Stomach (tissue), 4 donors: ENCODE results near the gene PCDH17.

ENCODE experiments used
- EP300 ChIP-seq: sonication (generic); formaldehyde crosslinking; IDR thresholded peaks from one replicate; pipeline ENCODE4 v1.6.1; 2017; ENCODE audit warnings: antibody characterized with exemption
- TF ChIP-seq, protein P1 (sequence below), 7 experiments: fragments of 450-650 bp in 4 of 7; fragments of 200-600 bp in 3 of 7; sonication (generic) in 3 of 7; IDR thresholded peaks; one replicate each; pipeline ENCODE4 v1.5.1; 2016 to 2019; ENCODE audit warnings: antibody characterized with exemption in 7 of 7, control low read depth in 2 of 7, mild to moderate bottlenecking in 1 of 7

DNA sequence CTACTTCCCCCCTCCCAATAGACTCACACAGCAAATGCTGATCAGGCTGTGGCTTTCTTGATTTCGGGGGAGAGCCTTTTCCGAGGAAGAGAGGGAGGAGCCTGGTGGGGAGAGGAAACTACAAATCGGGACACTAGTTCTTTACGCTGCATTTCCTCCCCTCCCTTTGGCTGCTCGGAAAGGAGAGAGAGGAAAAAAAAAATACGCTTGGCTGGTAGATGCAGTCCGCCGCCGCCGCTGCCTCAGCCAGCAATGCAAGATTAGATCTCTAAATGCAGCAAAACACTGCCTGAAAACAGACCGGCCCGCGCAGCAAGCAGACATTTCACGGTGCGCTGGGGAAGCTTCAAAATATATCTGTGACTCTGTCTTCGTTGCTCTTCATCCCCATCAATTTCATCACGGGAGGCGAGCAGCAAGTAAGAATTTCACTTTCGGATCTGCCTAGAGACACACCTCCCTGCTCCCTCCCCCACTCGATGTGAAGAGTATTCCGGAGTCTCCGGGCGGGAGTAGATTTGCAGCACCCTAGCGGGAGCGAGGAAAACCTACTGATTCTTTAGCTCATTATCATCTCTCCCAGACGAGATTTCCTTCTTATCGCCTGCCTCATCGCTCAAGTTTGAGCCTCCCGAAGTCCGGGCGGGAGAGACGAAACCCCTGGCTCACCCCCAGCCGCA, at the start of gene PCDH17:
- no peak for TF ChIP-seq EP300
- TF ChIP-seq, protein P1, sequence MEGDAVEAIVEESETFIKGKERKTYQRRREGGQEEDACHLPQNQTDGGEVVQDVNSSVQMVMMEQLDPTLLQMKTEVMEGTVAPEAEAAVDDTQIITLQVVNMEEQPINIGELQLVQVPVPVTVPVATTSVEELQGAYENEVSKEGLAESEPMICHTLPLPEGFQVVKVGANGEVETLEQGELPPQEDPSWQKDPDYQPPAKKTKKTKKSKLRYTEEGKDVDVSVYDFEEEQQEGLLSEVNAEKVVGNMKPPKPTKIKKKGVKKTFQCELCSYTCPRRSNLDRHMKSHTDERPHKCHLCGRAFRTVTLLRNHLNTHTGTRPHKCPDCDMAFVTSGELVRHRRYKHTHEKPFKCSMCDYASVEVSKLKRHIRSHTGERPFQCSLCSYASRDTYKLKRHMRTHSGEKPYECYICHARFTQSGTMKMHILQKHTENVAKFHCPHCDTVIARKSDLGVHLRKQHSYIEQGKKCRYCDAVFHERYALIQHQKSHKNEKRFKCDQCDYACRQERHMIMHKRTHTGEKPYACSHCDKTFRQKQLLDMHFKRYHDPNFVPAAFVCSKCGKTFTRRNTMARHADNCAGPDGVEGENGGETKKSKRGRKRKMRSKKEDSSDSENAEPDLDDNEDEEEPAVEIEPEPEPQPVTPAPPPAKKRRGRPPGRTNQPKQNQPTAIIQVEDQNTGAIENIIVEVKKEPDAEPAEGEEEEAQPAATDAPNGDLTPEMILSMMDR (IDR thresholded peaks at IDR 0.05), result no peak
